Astrocyte (in vitro differentiated cells and primary cell): ENCODE results near the gene VTCN1. TPM values are rescaled to one million over a fixed set of nuclear protein-coding genes. Genes with fewer than 3 reads are reported as not detected.

Experiments used
- DNase-seq: peaks from one replicate; pipeline ENCODE4 v3.0.0-alpha.2; 2010; ENCODE audit warnings: low read depth
- FAIRE-seq: peaks from 2 replicates; lab custom pipeline; 2011; peaks lifted over from hg19 to GRCh38; lab: Jason Lieb, UNC
- H2AFZ ChIP-seq: 2 replicates; pipeline ENCODE4 v1.6.0; 2012; ENCODE audit warnings: low read depth, low read length, inconsistent platforms
- H3K27ac ChIP-seq: 2 replicates; pipeline ENCODE4 v1.5.1; 2011; ENCODE audit warnings: low read depth, low read length, inconsistent platforms
- H3K27me3 ChIP-seq: 2 replicates; pipeline ENCODE4 v1.6.0; 2011; ENCODE audit warnings: low read length, inconsistent platforms; ENCODE audit not compliant: insufficient read depth
- H3K36me3 ChIP-seq: 2 replicates; pipeline ENCODE4 v1.5.1; 2011; ENCODE audit warnings: low read length, inconsistent platforms; ENCODE audit not compliant: insufficient read depth
- H3K4me1 ChIP-seq: 2 replicates; pipeline ENCODE4 v1.5.1; 2011; ENCODE audit warnings: low read length, inconsistent platforms; ENCODE audit not compliant: insufficient read depth
- H3K4me2 ChIP-seq: 2 replicates; pipeline ENCODE4 v1.6.0; 2012; ENCODE audit warnings: low read length, inconsistent platforms
- H3K4me3 ChIP-seq: 2 replicates; pipeline ENCODE4 v1.5.1; 2011; ENCODE audit warnings: low read depth, mild to moderate bottlenecking, low read length, inconsistent platforms; ENCODE audit not compliant: insufficient read depth
- H3K79me2 ChIP-seq: 2 replicates; pipeline ENCODE4 v1.6.0; 2012; ENCODE audit warnings: mild to moderate bottlenecking, low read length, inconsistent platforms; ENCODE audit not compliant: insufficient read depth
- H3K9ac ChIP-seq: 2 replicates; pipeline ENCODE4 v1.6.0; 2012; ENCODE audit warnings: mild to moderate bottlenecking, low read length, inconsistent platforms
- H3K9me3 ChIP-seq: 2 replicates; pipeline ENCODE4 v1.5.1; 2012; ENCODE audit warnings: low read depth, mild to moderate bottlenecking, low read length, inconsistent platforms; ENCODE audit not compliant: insufficient read depth
- H4K20me1 ChIP-seq: 2 replicates; pipeline ENCODE4 v1.6.0; 2012; ENCODE audit warnings: low read length, inconsistent platforms; ENCODE audit not compliant: insufficient read depth
- H3K27ac Mint-ChIP-seq: one replicate; pipeline ENCODE4 v1.8.0; 2021; ENCODE audit warnings: mild to moderate bottlenecking, mixed read lengths; ENCODE audit not compliant: unreplicated experiment
- H3K27me3 Mint-ChIP-seq: one replicate; pipeline ENCODE4 v1.8.0; 2021; ENCODE audit warnings: low read depth, mixed read lengths; ENCODE audit not compliant: unreplicated experiment
- H3K36me3 Mint-ChIP-seq: one replicate; pipeline ENCODE4 v1.8.0; 2021; ENCODE audit warnings: low read depth, mixed read lengths; ENCODE audit not compliant: unreplicated experiment
- H3K4me1 Mint-ChIP-seq: one replicate; pipeline ENCODE4 v1.8.0; 2021; ENCODE audit warnings: low read depth, mixed read lengths; ENCODE audit not compliant: unreplicated experiment
- H3K4me3 Mint-ChIP-seq: one replicate; pipeline ENCODE4 v1.8.0; 2021; ENCODE audit warnings: mild to moderate bottlenecking, moderate library complexity, mixed read lengths; ENCODE audit not compliant: unreplicated experiment
- H3K9me3 Mint-ChIP-seq: one replicate; pipeline ENCODE4 v1.8.0; 2021; ENCODE audit warnings: mild to moderate bottlenecking, mixed read lengths; ENCODE audit not compliant: unreplicated experiment
- EZH2 ChIP-seq: IDR thresholded peaks from 2 replicates; pipeline ENCODE4 v1.6.1; 2012; ENCODE audit warnings: mild to moderate bottlenecking, low read length, inconsistent platforms; ENCODE audit not compliant: insufficient read depth
- total RNA-seq: library from RNA; stranded (reverse); gene quantifications from 2 replicates; pipeline ENCODE4 v1.2.1, GENCODE V29; 2021
- TF ChIP-seq, protein P1 (sequence below): IDR thresholded peaks from 2 replicates; pipeline ENCODE4 v1.5.1; 2011; ENCODE audit warnings: low read depth, mild to moderate bottlenecking, inconsistent platforms, low read length, moderate library complexity; ENCODE audit not compliant: insufficient read depth

Gene VTCN1
- total RNA-seq, 1 donor from 2014 or later, result 1.3 TPM

DNA sequence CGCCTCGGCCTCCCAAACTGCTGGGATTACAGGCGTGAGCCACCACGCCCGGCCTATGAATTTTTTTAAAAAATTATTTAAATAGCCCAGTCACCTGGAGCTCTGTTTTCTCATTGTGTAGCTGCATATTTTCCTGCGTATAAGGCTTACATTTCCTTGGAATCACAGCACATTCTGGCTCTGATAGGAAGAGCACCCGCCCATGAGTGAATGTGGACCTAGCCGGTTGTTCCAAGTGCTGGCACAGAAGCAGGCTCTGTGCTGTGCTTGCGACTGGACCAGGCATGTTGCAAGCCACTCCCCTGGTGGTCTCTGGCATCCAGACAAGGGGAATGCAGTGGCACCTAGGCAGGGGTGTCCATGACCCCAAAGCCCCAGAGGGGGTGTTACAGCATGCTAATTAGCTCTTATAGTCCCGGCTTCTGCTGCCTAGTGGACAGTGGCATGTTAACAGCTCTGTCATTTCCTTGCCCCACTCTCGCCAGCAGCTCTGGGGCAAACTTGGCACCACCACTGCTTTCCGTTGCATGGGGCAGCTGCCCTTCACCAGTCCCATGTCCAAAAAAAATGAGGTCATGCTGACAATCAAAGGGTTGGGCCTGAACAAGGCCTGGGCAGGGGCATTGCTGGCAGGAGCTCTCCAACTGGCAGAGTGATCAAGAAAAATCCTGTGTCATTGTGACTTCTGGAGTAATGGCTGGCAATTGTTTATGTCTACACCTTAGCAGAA lies 5.2 kb upstream of the VTCN1 start:
- H3K27ac ChIP-seq, result no peak overlapping the region
- H3K4me1 ChIP-seq, result no peaks in the 10 kb centered on the region
- TF ChIP-seq EZH2, result no peak
- TF ChIP-seq, protein P1, sequence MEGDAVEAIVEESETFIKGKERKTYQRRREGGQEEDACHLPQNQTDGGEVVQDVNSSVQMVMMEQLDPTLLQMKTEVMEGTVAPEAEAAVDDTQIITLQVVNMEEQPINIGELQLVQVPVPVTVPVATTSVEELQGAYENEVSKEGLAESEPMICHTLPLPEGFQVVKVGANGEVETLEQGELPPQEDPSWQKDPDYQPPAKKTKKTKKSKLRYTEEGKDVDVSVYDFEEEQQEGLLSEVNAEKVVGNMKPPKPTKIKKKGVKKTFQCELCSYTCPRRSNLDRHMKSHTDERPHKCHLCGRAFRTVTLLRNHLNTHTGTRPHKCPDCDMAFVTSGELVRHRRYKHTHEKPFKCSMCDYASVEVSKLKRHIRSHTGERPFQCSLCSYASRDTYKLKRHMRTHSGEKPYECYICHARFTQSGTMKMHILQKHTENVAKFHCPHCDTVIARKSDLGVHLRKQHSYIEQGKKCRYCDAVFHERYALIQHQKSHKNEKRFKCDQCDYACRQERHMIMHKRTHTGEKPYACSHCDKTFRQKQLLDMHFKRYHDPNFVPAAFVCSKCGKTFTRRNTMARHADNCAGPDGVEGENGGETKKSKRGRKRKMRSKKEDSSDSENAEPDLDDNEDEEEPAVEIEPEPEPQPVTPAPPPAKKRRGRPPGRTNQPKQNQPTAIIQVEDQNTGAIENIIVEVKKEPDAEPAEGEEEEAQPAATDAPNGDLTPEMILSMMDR, result no peak
- no peaks in the 10 kb centered on the region for H3K27me3 ChIP-seq
- DNase-seq, result no peak
- FAIRE-seq, result no peak
- H2AFZ ChIP-seq, result no peak overlapping the region
- H3K4me3 ChIP-seq, result no peak overlapping the region
- Mint-ChIP-seq H3K9me3 (peaks cover 17% of the 10 kb centered on the region), H3K4me1 (no peaks in the 10 kb centered on the region), H3K27me3 (peaks cover 3% of the 10 kb centered on the region), H3K4me3 (no peak overlapping the region), H3K27ac (no peak overlapping the region), H3K36me3 (no peaks in the 10 kb centered on the region)
- no peaks in the 10 kb centered on the region for H3K79me2 ChIP-seq
- no peaks in the 10 kb centered on the region for H3K9me3 ChIP-seq
- H4K20me1 ChIP-seq, result no peaks in the 10 kb centered on the region
- no peak overlapping the region for H3K4me2 ChIP-seq
- no peak overlapping the region for H3K9ac ChIP-seq
- H3K36me3 ChIP-seq, result no peaks in the 10 kb centered on the region

DNA sequence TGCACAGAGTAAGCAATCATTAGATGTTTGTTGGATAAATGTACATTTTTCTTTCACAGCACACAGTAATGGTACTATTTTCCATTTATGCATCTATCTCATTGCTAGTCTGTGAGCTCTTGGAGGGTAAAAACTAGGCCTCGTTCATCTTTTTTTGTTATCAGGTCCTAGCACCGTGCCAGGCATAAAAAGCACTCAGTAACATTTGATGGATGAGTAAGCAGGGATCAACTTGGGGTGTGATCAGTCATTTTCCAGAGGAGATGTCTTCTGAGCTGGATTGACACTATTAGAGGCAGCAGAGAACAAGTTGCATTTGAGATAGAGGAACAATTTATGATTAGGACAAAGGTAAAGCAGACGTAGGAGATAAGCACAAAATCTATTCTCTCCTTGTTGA lies 4.3 kb upstream of the VTCN1 start:
- peaks cover 13% of the 10 kb centered on the region for H3K9me3 Mint-ChIP-seq
- Histone ChIP-seq H3K9ac (no peak overlapping the region), H3K4me2 (no peak overlapping the region), H3K9me3 (no peaks in the 10 kb centered on the region), H3K4me1 (no peaks in the 10 kb centered on the region), H4K20me1 (no peaks in the 10 kb centered on the region), H3K27ac (no peak overlapping the region), H3K79me2 (no peaks in the 10 kb centered on the region), H3K27me3 (no peaks in the 10 kb centered on the region), H2AFZ (no peak overlapping the region), H3K4me3 (no peak overlapping the region), H3K36me3 (no peaks in the 10 kb centered on the region)
- TF ChIP-seq, protein P1, result no peak
- no peak for TF ChIP-seq EZH2
- no peaks in the 10 kb centered on the region for H3K4me1 Mint-ChIP-seq
- peaks cover 3% of the 10 kb centered on the region for H3K27me3 Mint-ChIP-seq
- DNase-seq (no peak), FAIRE-seq (no peak)
- no peak overlapping the region for H3K27ac Mint-ChIP-seq
- no peaks in the 10 kb centered on the region for H3K36me3 Mint-ChIP-seq
- no peak overlapping the region for H3K4me3 Mint-ChIP-seq

DNA sequence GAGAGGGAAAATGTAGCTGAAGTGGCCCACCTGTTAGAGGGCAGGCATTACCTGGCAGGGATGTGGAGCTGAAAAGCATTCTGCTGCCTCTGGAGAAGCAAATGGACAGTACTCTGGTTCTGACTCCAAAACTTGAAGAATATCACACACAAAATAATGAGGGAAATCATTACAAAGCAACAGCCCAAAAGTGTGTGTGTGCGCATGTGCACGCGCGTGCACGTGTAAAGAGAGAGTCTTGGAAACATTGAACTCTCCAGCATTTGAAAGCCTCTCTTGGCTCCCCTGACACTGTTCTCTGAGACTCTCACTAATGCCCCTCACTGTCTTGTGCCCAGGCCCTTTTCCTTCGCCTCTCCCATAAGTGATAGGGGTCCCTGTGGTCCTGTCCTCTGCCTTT lies 2.3 kb upstream of the VTCN1 start:
- Mint-ChIP-seq H3K9me3 (peaks cover 4% of the 10 kb centered on the region), H3K27ac (no peak overlapping the region), H3K27me3 (peaks cover 11% of the 10 kb centered on the region), H3K4me1 (no peaks in the 10 kb centered on the region), H3K36me3 (no peaks in the 10 kb centered on the region), H3K4me3 (no peak overlapping the region)
- DNase-seq (no peak), FAIRE-seq (no peak)
- H3K27me3 ChIP-seq, result peaks cover 4% of the 10 kb centered on the region
- no peaks in the 10 kb centered on the region for H3K36me3 ChIP-seq
- TF ChIP-seq EZH2, result no peak
- no peaks in the 10 kb centered on the region for H3K9me3 ChIP-seq
- H3K4me2 ChIP-seq, result no peak overlapping the region
- no peak overlapping the region for H2AFZ ChIP-seq
- no peak overlapping the region for H3K9ac ChIP-seq
- no peak overlapping the region for H3K27ac ChIP-seq
- no peaks in the 10 kb centered on the region for H4K20me1 ChIP-seq
- no peak overlapping the region for H3K4me3 ChIP-seq
- no peaks in the 10 kb centered on the region for H3K79me2 ChIP-seq
- no peaks in the 10 kb centered on the region for H3K4me1 ChIP-seq
